Right lobe of liver (tissue), 4 donors: ENCODE data around the gene FBXO2.

ENCODE experiments used
- POLR2A ChIP-seq: fragments of 450-650 bp; IDR thresholded peaks from one replicate; pipeline ENCODE4 v1.6.1; 2017; ENCODE audit warnings: antibody characterized with exemption, mild to moderate bottlenecking
- TF ChIP-seq, protein P1 (sequence below), 4 donors: fragments of 200-600 bp in 3 of 4; fragments of 450-650 bp in 1 of 4; IDR thresholded peaks; one replicate each; pipeline versions ENCODE4 v1.5.1 to v1.8.0; 2016 to 2022; ENCODE audit warnings: antibody characterized with exemption in 4 of 4, mild to moderate bottlenecking in 2 of 4
- donor health status: DM: no; HTN: no; CAD: no.
- donor health status: DM: no; HTN: no; CAD: no.
- donor health status: DM: no; HTN: yes; CAD: no.

DNA sequence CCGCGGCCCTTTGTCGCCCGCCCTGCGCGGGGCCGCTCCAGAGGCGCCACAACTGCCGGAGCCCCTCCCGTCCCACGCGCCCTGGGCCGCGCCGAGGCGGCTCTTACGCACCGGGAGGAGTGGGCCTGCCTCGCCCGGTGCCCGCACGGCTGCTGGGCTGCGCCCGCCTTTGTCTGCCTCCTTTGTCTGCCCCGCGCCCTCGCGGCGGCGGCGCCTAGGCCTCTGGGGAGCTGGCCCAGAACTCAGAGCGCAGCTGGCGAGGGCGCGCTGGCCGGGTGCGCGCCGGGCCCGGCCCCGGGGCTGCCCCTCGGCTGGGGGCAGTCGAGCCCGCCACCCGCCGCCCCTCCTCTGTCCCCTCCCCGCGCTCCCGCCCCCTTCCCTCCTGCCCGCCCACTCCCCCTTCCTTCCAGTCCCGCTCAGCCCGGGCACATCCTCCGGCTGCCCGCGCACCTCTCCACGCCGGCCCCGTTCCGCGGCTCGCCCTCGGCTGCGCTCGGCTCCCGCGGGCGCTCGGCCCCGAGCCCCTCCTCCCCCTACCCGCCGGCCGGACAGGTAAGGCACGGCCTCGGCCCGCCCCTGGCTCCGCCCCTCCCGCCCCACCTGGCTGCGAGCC lies 37.2 kb upstream of the FBXO2 start, which contains the start of gene DRAXIN:
- TF ChIP-seq, protein P1, sequence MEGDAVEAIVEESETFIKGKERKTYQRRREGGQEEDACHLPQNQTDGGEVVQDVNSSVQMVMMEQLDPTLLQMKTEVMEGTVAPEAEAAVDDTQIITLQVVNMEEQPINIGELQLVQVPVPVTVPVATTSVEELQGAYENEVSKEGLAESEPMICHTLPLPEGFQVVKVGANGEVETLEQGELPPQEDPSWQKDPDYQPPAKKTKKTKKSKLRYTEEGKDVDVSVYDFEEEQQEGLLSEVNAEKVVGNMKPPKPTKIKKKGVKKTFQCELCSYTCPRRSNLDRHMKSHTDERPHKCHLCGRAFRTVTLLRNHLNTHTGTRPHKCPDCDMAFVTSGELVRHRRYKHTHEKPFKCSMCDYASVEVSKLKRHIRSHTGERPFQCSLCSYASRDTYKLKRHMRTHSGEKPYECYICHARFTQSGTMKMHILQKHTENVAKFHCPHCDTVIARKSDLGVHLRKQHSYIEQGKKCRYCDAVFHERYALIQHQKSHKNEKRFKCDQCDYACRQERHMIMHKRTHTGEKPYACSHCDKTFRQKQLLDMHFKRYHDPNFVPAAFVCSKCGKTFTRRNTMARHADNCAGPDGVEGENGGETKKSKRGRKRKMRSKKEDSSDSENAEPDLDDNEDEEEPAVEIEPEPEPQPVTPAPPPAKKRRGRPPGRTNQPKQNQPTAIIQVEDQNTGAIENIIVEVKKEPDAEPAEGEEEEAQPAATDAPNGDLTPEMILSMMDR (IDR thresholded peaks at IDR 0.05), result no peak
- no peak for TF ChIP-seq POLR2A
